ENCODE measurements around the gene GCSAML. TPM values are rescaled to one million over a fixed set of nuclear protein-coding genes. Genes with fewer than 3 reads are reported as not detected.

GCSAML gene
- total and polyA plus RNA-seq, 2 experiments from 2014 or later, result not detected

GRCh38 chr1:247535402-247535801 is 13.5 kb upstream of the GCSAML start (continued):
- no peak for TF ChIP-seq ZNF331 (CRISPR knock-in tag; IDR thresholded peaks at IDR 0.05; ENCODE audit: low read depth)
- no peak for TF ChIP-seq EZH2 (IDR thresholded peaks at IDR 0.05; ENCODE audit: low read depth, unreplicated experiment)
- no peak for TF ChIP-seq ZNF114 (CRISPR knock-in tag; IDR thresholded peaks at IDR 0.05)
- TF ChIP-seq CTCF (conservative IDR thresholded peaks at IDR 0.05; ENCODE audit: low read depth in 2 of 2), result no peak

GRCh38 chr1:247536340-247536739 is 12.6 kb upstream of the GCSAML start, which contains the start of gene OR2C3:
TSS of gene OR2C3 (minus strand) at chr1:247536440. CDS start at chr1:247532511, 3,929 bp downstream.
- H3K27me3 ChIP-seq (ENCODE audit: insufficient read depth), result no peaks in the 10 kb centered on the region
- H3K27me3 Mint-ChIP-seq (ENCODE audit: insufficient read depth, low read depth, poor library complexity), result peaks cover 4% of the 10 kb centered on the region
- no peak within 1 kb of the TSS for H2AFZ ChIP-seq
- H3K4me3 Mint-ChIP-seq, result no peak within 1 kb of the TSS
- no peaks in the 10 kb centered on the region for H3K36me3 Mint-ChIP-seq (ENCODE audit: low read depth)
- no peaks in the 10 kb centered on the region for H3K36me3 ChIP-seq (ENCODE audit: insufficient read depth)
- no peaks in the 10 kb centered on the region for H3K79me2 ChIP-seq (replicated peaks; ENCODE audit: insufficient read depth)
- no peak within 1 kb of the TSS for H3K4me2 ChIP-seq
- H3F3A ChIP-seq (replicated peaks; ENCODE audit: low read depth), result no peaks in the 10 kb centered on the region
- H3K27ac ChIP-seq (ENCODE audit: low read depth), result no peak within 1 kb of the TSS
- H3K9me3 Mint-ChIP-seq, result no peaks in the 10 kb centered on the region; the same call in 2 of the 3 replicates
- H3K27ac Mint-ChIP-seq, result no peak within 1 kb of the TSS
- no peak for ATAC-seq
- peaks cover 2% of the 10 kb centered on the region; the same call in 2 of the 3 replicates for H3K4me1 Mint-ChIP-seq
- H3K4me1 ChIP-seq (ENCODE audit: insufficient read depth), result no peaks in the 10 kb centered on the region
- TF ChIP-seq ETS1 (IDR thresholded peaks at IDR 0.05) (no peak), NANOG (IDR thresholded peaks at IDR 0.05; ENCODE audit: borderline replicate concordance) (no peak)
- H3K4me3 ChIP-seq, result no peak within 1 kb of the TSS
- DNase-seq (ENCODE audit: low spot score), result no peak
- no peaks in the 10 kb centered on the region for H4K20me1 ChIP-seq (replicated peaks; ENCODE audit: insufficient read depth)
- peaks cover 9% of the 10 kb centered on the region; the same call in 1 of the 2 replicates for H3K9me2 ChIP-seq (ENCODE audit: insufficient read depth)

DNA sequence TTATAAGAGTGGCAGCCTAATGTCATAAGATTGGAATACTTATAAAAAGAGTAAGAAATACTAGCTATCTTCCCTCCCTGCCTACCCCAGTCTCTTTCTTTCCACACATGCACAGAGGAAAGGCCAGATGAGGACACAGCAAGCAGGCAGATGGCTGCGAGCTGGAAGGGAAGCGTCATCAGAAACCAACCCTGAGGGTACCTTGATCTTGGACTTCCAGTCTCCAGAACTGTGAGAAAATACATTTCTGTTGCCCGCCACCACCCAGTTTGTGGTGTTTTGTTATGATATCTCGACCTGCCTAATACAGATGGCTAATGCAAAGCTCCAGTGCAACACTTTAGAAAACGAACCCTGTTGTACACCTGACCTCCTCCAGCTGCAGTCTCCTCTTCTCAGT is 10.4 kb upstream of the GCSAML start:
- no peaks in the 10 kb centered on the region for H3K36me3 ChIP-seq (ENCODE audit: insufficient read depth)
- H2AFZ ChIP-seq, result no peak overlapping the region; the same call in 1 of the 2 replicates
- Mint-ChIP-seq H3K4me3 (no peak overlapping the region), H3K36me3 (ENCODE audit: low read depth) (no peaks in the 10 kb centered on the region), H3K27me3 (ENCODE audit: insufficient read depth, low read depth, poor library complexity) (peaks cover 2% of the 10 kb centered on the region), H3K9me3 (no peaks in the 10 kb centered on the region; the same call in 2 of the 3 replicates), H3K27ac (no peak overlapping the region), H3K4me1 (peaks cover 2% of the 10 kb centered on the region; the same call in 2 of the 3 replicates)
- ATAC-seq (no peak), DNase-seq (ENCODE audit: low spot score) (no peak)
- H3F3A ChIP-seq (replicated peaks; ENCODE audit: low read depth), result no peaks in the 10 kb centered on the region
- no peaks in the 10 kb centered on the region for H3K9me2 ChIP-seq (ENCODE audit: insufficient read depth)
- no peak for TF ChIP-seq EZH2phosphoT487 (IDR thresholded peaks at IDR 0.05; ENCODE audit: unreplicated experiment)
- TF ChIP-seq STAT1 (IDR thresholded peaks at IDR 0.05; ENCODE audit: unreplicated experiment), result no peak
- TF ChIP-seq ZNF331 (CRISPR knock-in tag; IDR thresholded peaks at IDR 0.05; ENCODE audit: low read depth), result no peak
- no peak for TF ChIP-seq POLR2AphosphoS5 (IDR thresholded peaks at IDR 0.05; ENCODE audit: low read depth)
- TF ChIP-seq EZH2 (IDR thresholded peaks at IDR 0.05; ENCODE audit: low read depth, unreplicated experiment), result no peak
- no peak overlapping the region for H3K4me2 ChIP-seq
- no peaks in the 10 kb centered on the region for H4K20me1 ChIP-seq (replicated peaks; ENCODE audit: insufficient read depth)
- no peaks in the 10 kb centered on the region for H3K27me3 ChIP-seq (ENCODE audit: insufficient read depth)
- H3K4me1 ChIP-seq (ENCODE audit: insufficient read depth), result no peaks in the 10 kb centered on the region
- no peak overlapping the region for H3K27ac ChIP-seq (ENCODE audit: low read depth)
- H3K79me2 ChIP-seq (replicated peaks; ENCODE audit: insufficient read depth), result no peaks in the 10 kb centered on the region
- H3K4me3 ChIP-seq, result no peak overlapping the region
